GM12878 (cell line): ENCODE results near the gene HUNK. TPM values are rescaled to one million over a fixed set of nuclear protein-coding genes. Genes with fewer than 3 reads are reported as not detected.

Source experiments
- ATAC-seq: fragments of 200-7000 bp; cut with Tn5 transposase; 3 replicates; pipeline ENCODE4 v1.9.1; 2020; ENCODE audit warnings: mild to moderate bottlenecking, moderate library complexity
- BruUV-seq: library from RNA; stranded (reverse); fragments of 400-500 nt; replicated peaks from 2 replicates; lab custom pipeline; 2021; lab: Mats Ljungman, UMichigan
- CTCF ChIA-PET: fragments of 300-600 bp; sonication (Branson Sonifier 250); formaldehyde crosslinking; extraction: SDS; loops from one replicate; lab custom pipeline; 2021; ENCODE audit warnings: inconsistent platforms; lab: Yijun Ruan, JAX
- POLR2A ChIA-PET: fragments of 350-600 bp; formaldehyde crosslinking; extraction: SDS; loops from one replicate; lab custom pipeline; 2021; ENCODE audit warnings: inconsistent platforms; lab: Charles Lee
- RAD21 ChIA-PET: fragments of 300-600 bp; sonication (Branson Sonifier 250); formaldehyde crosslinking; loops from one replicate; lab custom pipeline; 2023; ENCODE audit warnings: antibody characterized with exemption; ENCODE audit not compliant: unreplicated experiment; lab: Charles Lee
- SMC1A ChIA-PET: fragments of 300-600 bp; sonication (Branson Sonifier 250); formaldehyde crosslinking; loops from one replicate; lab custom pipeline; 2023; ENCODE audit not compliant: unreplicated experiment, uncharacterized antibody; lab: Charles Lee
- DNase-seq: peaks from one replicate; pipeline ENCODE4 v3.0.0-alpha.2; 2011; ENCODE audit warnings: low read depth, low spot score
- FAIRE-seq: peaks from 3 replicates; lab custom pipeline; 2011; peaks lifted over from hg19 to GRCh38; lab: Jason Lieb, UNC
- H2AFZ ChIP-seq: 2 replicates; pipeline ENCODE4 v1.6.0; 2011; ENCODE audit warnings: low read depth, low read length, control low read depth; ENCODE audit not compliant: control insufficient read depth
- H3K27ac ChIP-seq: 2 replicates; pipeline ENCODE4 v1.5.1; 2011; ENCODE audit warnings: control low read depth; ENCODE audit not compliant: control insufficient read depth, insufficient read depth
- H3K27me3 ChIP-seq, 2 experiments: replicated peaks in 1 of 2; 2 replicates each; pipeline versions ENCODE4 v1.6.0 to v1.6.1; 2011; ENCODE audit warnings: low read length in 1 of 2; ENCODE audit not compliant: control insufficient read depth in 2 of 2, insufficient read depth in 2 of 2
- H3K36me3 ChIP-seq, 2 experiments: 2 replicates each; pipeline ENCODE4 v1.5.1; 2011; ENCODE audit warnings: low read length in 1 of 2; ENCODE audit not compliant: control insufficient read depth in 2 of 2, insufficient read depth in 2 of 2
- H3K4me1 ChIP-seq: 2 replicates; pipeline ENCODE4 v1.6.1; 2011; ENCODE audit warnings: mild to moderate bottlenecking, low read length, moderate library complexity, mixed read lengths; ENCODE audit not compliant: control insufficient read depth, insufficient read depth
- H3K4me2 ChIP-seq: 2 replicates; pipeline ENCODE4 v1.6.0; 2011; ENCODE audit warnings: control low read depth; ENCODE audit not compliant: control insufficient read depth, insufficient read depth
- H3K4me3 ChIP-seq: fragments of 200-600 bp; sonication (generic); 2 replicates; pipeline ENCODE4 v1.5.1; 2016
- H3K79me2 ChIP-seq: 2 replicates; pipeline ENCODE4 v1.6.0; 2011; ENCODE audit warnings: low read length; ENCODE audit not compliant: control insufficient read depth, insufficient read depth
- H3K9ac ChIP-seq: 2 replicates; pipeline ENCODE4 v1.8.0; 2011; ENCODE audit warnings: low read length, control low read depth, mixed read lengths; ENCODE audit not compliant: control insufficient read depth, insufficient read depth
- H3K9me3 ChIP-seq: replicated peaks from 3 replicates; pipeline ENCODE4 v1.5.1; 2011; ENCODE audit warnings: mild to moderate bottlenecking, low read length; ENCODE audit not compliant: control insufficient read depth, insufficient read depth
- H4K20me1 ChIP-seq: 2 replicates; pipeline ENCODE4 v1.6.0; 2011; ENCODE audit not compliant: control insufficient read depth, insufficient read depth
- ATF3 ChIP-seq: IDR thresholded peaks from 2 replicates; pipeline ENCODE4 v1.6.1; 2011; ENCODE audit warnings: low read depth, mild to moderate bottlenecking, low read length, moderate library complexity, borderline replicate concordance; ENCODE audit errors: extremely low read depth
- DPF2 ChIP-seq: fragments of 450-650 bp; IDR thresholded peaks from 2 replicates; pipeline ENCODE4 v1.6.1; 2017; ENCODE audit warnings: mild to moderate bottlenecking
- LARP7 ChIP-seq: fragments of 450-650 bp; IDR thresholded peaks from 2 replicates; pipeline ENCODE4 v1.6.1; 2017; ENCODE audit warnings: mild to moderate bottlenecking
- NBN ChIP-seq: fragments of 450-650 bp; IDR thresholded peaks from 2 replicates; pipeline ENCODE4 v1.6.1; 2016
- NR2C1 ChIP-seq: fragments of 450-650 bp; IDR thresholded peaks from 2 replicates; pipeline ENCODE4 v1.6.1; 2017; ENCODE audit warnings: antibody characterized with exemption, mild to moderate bottlenecking, moderate library complexity
- POU2F2 ChIP-seq: IDR thresholded peaks from 3 replicates; pipeline ENCODE4 v1.6.1; 2011; ENCODE audit warnings: low read depth, mild to moderate bottlenecking, low read length, borderline replicate concordance
- SMC3 ChIP-seq: IDR thresholded peaks from 2 replicates; pipeline ENCODE4 v1.6.1; 2011; ENCODE audit warnings: low read length, improper control_type of control experiment, borderline replicate concordance
- STAT3 ChIP-seq: IDR thresholded peaks from 2 replicates; pipeline ENCODE4 v1.6.1; 2011; ENCODE audit warnings: low read depth, low read length, improper control_type of control experiment
- SUZ12 ChIP-seq: fragments of 200-600 bp; sonication (generic); IDR thresholded peaks from one replicate; pipeline ENCODE4 v1.6.1; 2018; ENCODE audit warnings: antibody characterized with exemption, mild to moderate bottlenecking; ENCODE audit not compliant: unreplicated experiment
- USF2 ChIP-seq: IDR thresholded peaks from 2 replicates; pipeline ENCODE4 v1.6.1; 2011; ENCODE audit warnings: low read depth, low read length, improper control_type of control experiment, borderline replicate concordance
- YY1 ChIP-seq: IDR thresholded peaks from 2 replicates; pipeline ENCODE4 v1.6.1; 2011; ENCODE audit warnings: low read depth, mild to moderate bottlenecking, low read length
- ZNF592 ChIP-seq: fragments of 450-650 bp; IDR thresholded peaks from 2 replicates; pipeline ENCODE4 v1.6.1; 2017; ENCODE audit warnings: mild to moderate bottlenecking, moderate library complexity
- ZNF622 ChIP-seq: fragments of 450-650 bp; IDR thresholded peaks from 2 replicates; pipeline ENCODE4 v1.6.1; 2017; ENCODE audit warnings: mild to moderate bottlenecking, inconsistent platforms
- WGBS: methylation state at CpG from one replicate; pipeline ENCODE4 v1.1.6; 2016; ENCODE audit warnings: low lambda C conversion rate; ENCODE audit not compliant: insufficient replicate concordance, insufficient coverage; ENCODE audit errors: missing lambda C conversion rate; 5-methylcytosine and 5-hydroxymethylcytosine counted together
- in situ Hi-C: fragments of 300-500 bp; cut with MboI; formaldehyde crosslinking; loops from 9 replicates; pipeline ENCODE4 v1.14.3; 2018; ENCODE audit warnings: mixed read lengths
- intact Hi-C: fragments of 100-400 bp; cut with micrococcal nuclease; formaldehyde crosslinking; loops from one replicate; pipeline ENCODE4 v1.14.2; 2022; ENCODE audit not compliant: unreplicated experiment
- polyA plus RNA-seq, 11 experiments: library from polyadenylated mRNA; depleted of rRNA in 4 of 11; unstranded in 6 of 11; stranded (reverse) in 5 of 11; fragments of >200 nt; fragmentation: Nextera tagmentation in 4 of 11; fragmentation: Illumina TruSeq in 1 of 11; extraction: Ambion mirVana in 4 of 11; extraction: Trizol in 1 of 11; gene quantifications; 1 replicate in 1 of 11; 2 replicates in 10 of 11; pipeline versions ENCODE4 v1.2.1 to v1.2.3, GENCODE V29; 2011 to 2016; ENCODE audit warnings: inconsistent platforms in 2 of 11, missing spikeins in 2 of 11, low read depth in 1 of 11
- total RNA-seq, 4 experiments: library from RNA; depleted of rRNA in 3 of 4; stranded (reverse); fragments of >200 nt in 3 of 4; fragmentation: Illumina TruSeq in 1 of 4; extraction: Trizol in 1 of 4; gene quantifications; 2 replicates each; pipeline versions ENCODE4 v1.2.1 to v1.2.3, GENCODE V29; 2013 to 2021
- TF ChIP-seq, protein P1 (sequence below): fragments of 450-650 bp; IDR thresholded peaks from 2 replicates; pipeline ENCODE4 v1.6.1; 2017; ENCODE audit warnings: borderline replicate concordance

HUNK gene
- total and polyA plus RNA-seq, 10 of the 15 experiments (the other 5 are each of a cell fraction or from before 2014, with no cell fraction given) = under 0.01 to 0.14 (median 0.03) TPM; not detected in 7

DNA sequence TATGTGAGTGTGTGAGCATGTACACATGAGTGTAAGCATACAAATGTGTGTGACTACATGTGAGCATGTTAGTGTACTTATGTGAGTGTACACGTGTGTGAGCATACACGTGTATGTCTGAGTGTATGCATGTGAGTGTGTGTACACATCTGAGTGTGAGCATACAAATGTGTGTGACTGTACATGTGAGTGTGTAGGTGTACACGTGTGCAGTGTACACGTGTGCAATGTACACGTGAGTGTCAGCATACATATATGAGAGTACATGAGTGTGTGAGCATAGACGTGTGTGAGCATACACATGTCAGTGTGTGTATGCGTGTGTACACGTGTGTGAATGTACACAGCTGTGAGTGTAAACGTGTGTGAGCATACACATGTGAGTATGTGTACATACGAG, 170.6 kb downstream of the HUNK start (continued):
- TF ChIP-seq ZNF592 (no peak), POU2F2 (no peak), STAT3 (no peak), USF2 (no peak)

GRCh38 chr21:32044205-32045180, 171.7 kb downstream of the HUNK start:
- no TSS peak for BruUV-seq
- Histone ChIP-seq H3K9ac (no peak overlapping the region), H3K36me3 (no peaks in the 10 kb centered on the region), H3K4me3 (no peak overlapping the region), H3K9me3 (no peaks in the 10 kb centered on the region; the same call in 2 of the 3 replicates), H3K79me2 (no peaks in the 10 kb centered on the region), H3K4me2 (no peak overlapping the region), H2AFZ (no peak overlapping the region), H3K27me3 (no peaks in the 10 kb centered on the region), H4K20me1 (no peaks in the 10 kb centered on the region), H3K4me1 (no peaks in the 10 kb centered on the region), H3K27ac (no peak overlapping the region)
- 56% methylated on average over 25 of the region's 25 CpGs for WGBS
- ChIA-PET CTCF (no interaction called here), SMC1A (no interaction called here), POLR2A (no interaction called here), RAD21 (no interaction called here)
- in situ Hi-C loops (no loop called here), intact Hi-C loops (no loop called here)
- FAIRE-seq (no peak), ATAC-seq (no peak), DNase-seq (no peak)
- TF ChIP-seq SMC3 (no peak), DPF2 (no peak), ATF3 (no peak), NR2C1 (no peak), ZNF622 (no peak), YY1 (no peak), LARP7 (no peak), USF2 (no peak), NBN (no peak), SUZ12 (no peak)
- TF ChIP-seq, protein P1, sequence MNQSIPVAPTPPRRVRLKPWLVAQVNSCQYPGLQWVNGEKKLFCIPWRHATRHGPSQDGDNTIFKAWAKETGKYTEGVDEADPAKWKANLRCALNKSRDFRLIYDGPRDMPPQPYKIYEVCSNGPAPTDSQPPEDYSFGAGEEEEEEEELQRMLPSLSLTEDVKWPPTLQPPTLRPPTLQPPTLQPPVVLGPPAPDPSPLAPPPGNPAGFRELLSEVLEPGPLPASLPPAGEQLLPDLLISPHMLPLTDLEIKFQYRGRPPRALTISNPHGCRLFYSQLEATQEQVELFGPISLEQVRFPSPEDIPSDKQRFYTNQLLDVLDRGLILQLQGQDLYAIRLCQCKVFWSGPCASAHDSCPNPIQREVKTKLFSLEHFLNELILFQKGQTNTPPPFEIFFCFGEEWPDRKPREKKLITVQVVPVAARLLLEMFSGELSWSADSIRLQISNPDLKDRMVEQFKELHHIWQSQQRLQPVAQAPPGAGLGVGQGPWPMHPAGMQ = no peak
